NCI-H1092 (cell line): Measurements from ENCODE around the gene HDGFL2.

Source experiments
- DNase-seq: peaks from one replicate; lab custom pipeline; 2025; lab: John Stamatoyannopoulos, UW

Gene HDGFL2

GRCh38 chr19:4471403-4472173 lies 509 bp upstream of the HDGFL2 start:
- DNase-seq: peak; percentile 100

GRCh38 chr19:4473011-4473762 lies 1.1 kb downstream of the HDGFL2 start:
- DNase-seq: no peak

- no peak for DNase-seq
Measured at GRCh38 chr19:4473763-4474513, 1.8 kb downstream of the HDGFL2 start.

- peak; percentile 70 for DNase-seq
Measured at GRCh38 chr19:4474514-4475022, 2.5 kb downstream of the HDGFL2 start.

GRCh38 chr19:4477034-4477801 lies 5.1 kb downstream of the HDGFL2 start:
- no peak for DNase-seq

- DNase-seq: no peak
Measured at GRCh38 chr19:4482721-4483364, 10.7 kb downstream of the HDGFL2 start.

GRCh38 chr19:4483385-4483784 lies 11.3 kb downstream of the HDGFL2 start:
- no peak for DNase-seq

- DNase-seq: no peak
Measured at GRCh38 chr19:4487572-4487971, 15.5 kb downstream of the HDGFL2 start.

- no peak for DNase-seq
Measured at GRCh38 chr19:4488496-4488895, 16.4 kb downstream of the HDGFL2 start.

GRCh38 chr19:4491446-4491845 lies 19.3 kb downstream of the HDGFL2 start:
- no peak for DNase-seq

GRCh38 chr19:4492337-4493103 lies 20.4 kb downstream of the HDGFL2 start:
- no peak for DNase-seq

- DNase-seq: no peak
Measured at GRCh38 chr19:4493104-4493928, 21.2 kb downstream of the HDGFL2 start.

GRCh38 chr19:4493929-4494690 lies 22.0 kb downstream of the HDGFL2 start:
- no peak for DNase-seq

- no peak for DNase-seq
Measured at GRCh38 chr19:4494691-4495064, 22.6 kb downstream of the HDGFL2 start.

- DNase-seq: no peak
Measured at GRCh38 chr19:4495471-4495870, 23.4 kb downstream of the HDGFL2 start.

GRCh38 chr19:4496304-4496703 lies 24.2 kb downstream of the HDGFL2 start:
- no peak for DNase-seq

- no peak for DNase-seq
Measured at GRCh38 chr19:4497770-4498389, 25.8 kb downstream of the HDGFL2 start.

GRCh38 chr19:4498694-4499093 lies 26.6 kb downstream of the HDGFL2 start:
- DNase-seq: no peak
